Measurements from ENCODE around the gene KITLG.
A peak's percentile ranks its signal among the peaks of the same experiment; 100 is the strongest.
"Not testable (repeated sequence)": the region's sequence is repeated elsewhere in the genome, so short reads cannot be mapped to it uniquely, and the experiment has no call there.

Gene KITLG

DNA sequence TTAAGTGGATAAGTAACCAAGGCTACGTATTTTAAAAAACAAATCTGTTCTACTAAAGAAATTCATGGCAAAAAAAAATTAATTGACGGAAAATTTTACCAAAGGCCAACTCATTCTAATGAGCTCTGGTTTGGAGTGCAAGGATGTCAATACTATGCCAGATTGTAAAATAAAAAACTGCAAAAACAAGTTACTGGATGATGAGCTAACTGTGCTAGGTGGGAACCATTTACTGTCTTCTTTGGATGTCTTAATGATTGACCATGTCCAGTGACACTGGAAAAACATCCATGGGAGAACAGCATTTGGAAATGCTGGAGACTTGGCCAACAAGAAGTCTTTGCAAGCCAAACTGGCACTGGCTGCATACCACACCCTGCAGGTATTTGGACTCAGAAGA is 41.6 kb downstream of the KITLG start:
- no peak for DNase-seq (ENCODE audit: low spot score)

DNA sequence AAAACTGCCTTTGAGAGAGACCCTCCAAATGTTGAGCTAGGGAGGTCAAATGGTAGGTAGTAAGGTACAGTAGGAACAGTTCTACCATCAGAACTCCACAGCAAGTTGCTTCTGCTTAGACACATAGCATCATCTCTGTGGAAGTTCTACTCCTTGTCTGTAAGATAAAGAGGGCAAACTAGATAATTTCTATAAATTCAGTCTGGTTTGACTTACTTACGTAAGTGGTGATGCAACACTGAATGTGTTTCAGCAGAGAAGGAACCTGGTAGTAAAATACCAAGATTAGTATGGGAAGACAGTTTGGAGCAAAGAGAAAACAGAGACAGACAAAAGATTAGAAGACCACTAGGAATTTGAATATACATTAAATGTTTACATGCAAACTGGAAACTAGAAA is 42.0 kb downstream of the KITLG start:
- no peak for DNase-seq (ENCODE audit: low spot score)

DNA sequence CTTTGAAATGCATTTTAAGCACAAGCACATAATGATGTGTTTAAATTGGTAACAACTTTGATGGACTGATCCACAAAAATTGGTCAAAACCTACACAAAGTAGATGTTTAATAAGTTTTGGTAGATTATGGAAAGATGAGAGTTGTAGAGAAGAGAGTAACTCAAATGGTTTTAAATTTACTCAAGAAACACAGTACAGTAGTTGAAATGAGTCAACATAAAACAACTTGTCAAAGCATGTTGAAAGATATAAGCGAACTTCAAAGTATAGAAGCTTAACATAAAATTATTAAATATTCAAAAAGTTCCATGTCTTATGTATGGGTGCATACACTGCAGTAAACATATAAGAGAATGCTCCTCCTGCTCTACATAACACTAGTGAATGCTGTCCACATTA is 49.4 kb downstream of the KITLG start:
- DNase-seq (ENCODE audit: low spot score) = no peak

DNA sequence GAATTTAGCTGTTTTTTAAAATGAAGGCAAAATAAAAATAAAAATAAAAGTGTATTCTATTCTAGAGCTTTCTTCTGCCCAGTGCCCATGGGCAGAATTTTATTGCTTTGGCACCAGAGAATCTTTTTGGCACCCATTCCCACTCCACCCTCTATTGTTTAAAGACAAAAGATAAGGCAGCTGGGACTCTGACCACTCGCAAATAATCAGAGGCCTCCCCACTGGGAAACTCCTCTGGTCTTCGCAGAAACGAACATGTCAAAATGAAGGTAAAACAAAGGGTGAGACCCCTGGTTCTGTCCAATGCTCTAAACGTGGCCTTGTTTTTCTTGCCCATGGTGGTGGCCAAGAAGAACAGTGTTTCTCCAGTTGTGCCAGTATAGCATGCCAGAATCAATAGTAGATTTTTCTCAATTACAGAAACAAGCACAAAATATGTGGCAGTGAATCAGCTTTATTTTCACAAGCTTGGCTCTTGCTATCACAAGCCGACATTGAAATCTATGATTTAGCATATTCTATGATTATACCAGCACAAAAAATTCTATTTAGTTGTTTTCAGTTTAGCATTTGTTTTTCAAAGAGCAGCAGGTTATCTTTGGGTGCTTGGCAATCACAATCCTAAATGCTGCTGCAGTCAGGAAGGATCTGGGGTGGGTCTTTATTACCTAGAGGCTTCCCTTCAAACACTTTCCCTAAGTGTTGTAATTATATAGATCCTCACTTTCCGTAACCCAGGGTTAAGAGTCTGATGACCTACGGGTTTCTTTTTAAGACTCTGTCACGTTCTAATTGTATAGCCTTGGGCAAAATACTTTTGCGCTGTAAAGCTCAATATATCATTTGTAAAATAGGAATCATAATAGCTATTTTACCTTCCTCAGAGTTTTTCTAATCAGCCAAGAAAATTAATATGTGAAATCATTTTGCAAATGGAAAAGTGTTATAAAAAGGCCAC is 50.5 kb downstream of the KITLG start:
- no peak for DNase-seq (ENCODE audit: low spot score)

DNA sequence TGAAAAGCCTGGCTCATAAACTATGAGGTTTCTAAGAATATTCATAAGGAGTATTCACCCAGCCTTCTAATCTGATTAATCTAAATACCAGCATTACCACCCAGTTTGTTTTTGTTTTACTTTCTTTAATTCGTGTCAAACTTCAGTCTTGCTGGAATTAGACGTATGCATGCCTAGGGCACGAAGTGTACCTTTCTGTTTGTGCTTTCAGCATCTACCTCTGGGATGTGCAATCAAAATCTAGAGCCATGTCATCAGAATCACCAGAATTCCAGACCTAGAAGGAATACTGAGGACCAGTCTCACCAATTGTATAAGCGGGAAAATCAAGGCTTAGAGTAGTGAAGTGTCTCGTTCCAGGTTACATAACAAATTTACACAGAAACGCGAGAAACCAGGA is 57.3 kb downstream of the KITLG start:
- no peak for DNase-seq (ENCODE audit: low spot score)

DNA sequence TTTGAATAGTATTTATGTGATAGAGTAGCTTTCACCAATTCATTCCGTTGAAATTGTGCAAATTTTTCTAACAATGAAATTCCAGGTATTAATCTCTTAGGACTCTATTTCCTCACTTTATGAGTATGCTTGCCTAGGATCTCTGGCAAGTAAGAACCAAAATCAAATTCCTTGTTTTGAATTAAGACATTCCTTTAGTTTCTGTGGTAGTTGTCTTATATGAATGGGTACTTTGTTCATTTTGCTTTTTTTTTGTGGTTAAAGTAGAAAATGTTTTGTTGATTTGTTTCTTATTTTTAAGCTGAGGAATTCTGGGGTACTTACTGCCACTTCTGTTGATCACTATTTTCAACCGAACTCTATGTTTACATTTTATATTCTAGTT is 59.8 kb downstream of the KITLG start:
- DNase-seq (ENCODE audit: low spot score) = no peak

DNA sequence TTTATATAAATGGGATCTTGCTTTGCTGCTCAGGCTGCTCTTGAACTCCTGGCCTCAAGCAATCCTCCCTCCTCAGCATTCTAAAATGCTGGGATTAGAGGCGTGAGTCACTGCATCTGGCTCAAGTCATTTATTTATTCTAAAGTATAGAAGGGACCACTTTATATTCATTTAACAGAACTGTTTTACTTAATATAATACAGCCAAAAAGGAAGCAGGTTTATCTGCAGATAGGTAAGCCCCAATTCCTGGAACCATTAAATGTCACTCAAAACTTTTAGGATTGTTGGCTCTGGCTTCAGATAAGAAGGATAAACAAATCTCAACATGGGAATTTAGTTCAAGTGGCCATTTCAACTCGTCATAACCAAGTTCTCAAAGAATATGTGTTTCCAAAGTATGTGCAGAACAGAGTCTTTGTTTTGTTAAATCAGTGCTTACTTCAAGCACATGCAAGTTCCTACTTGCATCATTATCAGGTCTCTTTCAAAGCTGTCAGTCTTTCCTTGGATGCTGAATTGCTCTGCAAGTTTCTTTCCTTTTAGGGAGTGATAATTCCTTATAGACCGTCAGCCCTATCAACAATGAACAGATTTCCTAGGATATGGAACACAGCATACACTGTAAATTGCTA is 60.4 kb downstream of the KITLG start:
- DNase-seq (ENCODE audit: low spot score) = no peak

DNA sequence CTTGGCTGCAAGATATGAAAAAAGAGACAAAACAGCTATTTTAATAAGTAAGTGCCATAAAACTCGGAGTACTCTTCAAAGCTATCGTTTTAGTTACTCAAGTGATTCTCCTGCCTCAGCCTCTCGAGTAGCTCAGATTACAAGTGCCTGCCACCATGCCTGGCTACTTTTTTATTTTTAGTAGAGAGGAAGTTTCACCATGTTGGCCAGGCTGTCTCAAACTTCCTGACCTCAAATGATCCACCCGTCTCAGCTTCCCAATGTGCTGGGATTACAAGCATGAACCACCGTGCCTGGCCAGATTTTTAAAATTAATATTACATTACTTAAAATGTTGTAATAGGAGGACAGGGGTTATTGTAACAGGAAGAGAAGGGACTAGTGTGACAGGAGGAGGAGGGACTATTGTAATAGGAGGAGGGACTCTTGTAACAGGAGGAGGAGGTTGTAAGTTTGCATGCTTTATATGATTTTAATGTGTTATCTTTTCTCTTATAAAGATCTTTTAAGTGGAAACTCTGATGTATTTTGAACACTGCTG is 61.3 kb downstream of the KITLG start:
- no peak for DNase-seq (ENCODE audit: low spot score)

DNA sequence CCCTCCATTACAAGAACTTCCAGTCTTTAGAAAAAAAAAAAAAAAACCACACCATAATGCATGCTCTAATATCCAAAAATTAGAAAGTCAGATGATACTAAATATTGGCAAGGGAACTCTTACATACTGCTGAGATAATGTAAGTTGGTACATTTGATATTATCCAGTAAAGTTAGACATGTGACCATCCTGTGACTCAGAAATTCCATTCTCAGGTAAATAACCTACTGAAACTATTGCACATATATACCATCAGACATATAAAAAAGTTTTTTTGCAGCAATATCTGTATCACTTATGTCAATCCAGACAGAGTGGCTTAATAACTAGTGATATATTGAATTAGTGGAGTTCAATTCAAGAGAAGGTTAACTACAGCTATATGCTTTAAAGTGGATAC is 63.5 kb downstream of the KITLG start:
- no peak for DNase-seq (ENCODE audit: low spot score)

DNA sequence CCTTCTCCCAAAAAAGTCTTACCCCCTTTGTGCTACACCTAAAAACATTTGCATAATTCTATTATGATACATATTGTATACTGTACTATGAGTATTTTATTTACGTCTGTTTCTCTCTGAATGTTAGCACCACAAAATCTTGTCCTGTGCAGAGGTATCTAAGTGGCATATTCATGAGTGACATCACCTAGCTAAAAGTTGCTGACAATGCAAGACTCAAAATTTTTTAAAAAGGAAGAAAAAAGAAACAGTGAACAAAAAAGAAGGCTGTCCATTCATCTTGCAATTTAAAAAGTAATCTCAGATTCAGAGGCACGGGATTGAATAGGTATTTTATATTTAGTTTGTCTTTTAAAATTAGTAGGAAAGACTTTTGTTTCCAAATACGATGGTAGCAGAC is 69.4 kb downstream of the KITLG start:
- DNase-seq (ENCODE audit: low spot score) = no peak

DNA sequence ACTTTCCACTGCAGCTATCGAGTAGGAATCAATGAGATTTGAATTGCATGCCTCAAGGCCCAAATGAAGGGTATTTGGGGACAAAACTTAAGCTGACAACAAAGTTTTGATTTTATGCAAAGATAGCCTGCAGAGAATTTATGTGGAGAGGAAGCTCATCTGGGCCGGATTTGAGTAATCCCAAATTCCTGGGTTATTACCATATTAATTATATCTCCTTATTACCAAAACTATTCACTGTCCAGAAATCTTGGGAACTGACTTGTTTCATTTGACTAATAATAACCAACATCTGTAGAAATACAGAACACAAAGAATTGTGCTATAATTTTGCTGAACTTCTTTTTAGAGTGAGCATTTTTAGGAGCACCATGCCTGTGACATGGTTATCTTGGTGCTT is 70.4 kb downstream of the KITLG start:
- DNase-seq (ENCODE audit: low spot score) = no peak

DNA sequence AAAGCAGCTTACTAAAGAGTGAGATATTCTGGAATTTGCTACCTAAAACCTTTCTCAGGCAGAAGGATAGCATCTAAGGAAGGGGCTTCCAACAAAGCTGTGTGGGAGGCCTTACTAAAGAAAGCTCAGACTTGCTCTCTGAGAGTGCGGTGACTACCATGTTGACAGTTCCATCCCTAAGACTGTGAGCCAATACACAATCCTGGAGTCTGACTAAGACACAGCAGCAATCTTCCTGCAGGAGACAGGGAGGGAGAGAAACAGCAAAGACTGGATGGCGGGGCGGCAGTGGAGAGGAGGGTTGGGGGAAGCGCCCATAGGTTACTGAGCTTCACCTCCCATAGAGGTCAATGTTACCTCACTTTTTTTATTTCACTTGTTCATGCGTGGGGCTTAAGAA is 70.9 kb downstream of the KITLG start:
- DNase-seq (ENCODE audit: low spot score) = no peak

DNA sequence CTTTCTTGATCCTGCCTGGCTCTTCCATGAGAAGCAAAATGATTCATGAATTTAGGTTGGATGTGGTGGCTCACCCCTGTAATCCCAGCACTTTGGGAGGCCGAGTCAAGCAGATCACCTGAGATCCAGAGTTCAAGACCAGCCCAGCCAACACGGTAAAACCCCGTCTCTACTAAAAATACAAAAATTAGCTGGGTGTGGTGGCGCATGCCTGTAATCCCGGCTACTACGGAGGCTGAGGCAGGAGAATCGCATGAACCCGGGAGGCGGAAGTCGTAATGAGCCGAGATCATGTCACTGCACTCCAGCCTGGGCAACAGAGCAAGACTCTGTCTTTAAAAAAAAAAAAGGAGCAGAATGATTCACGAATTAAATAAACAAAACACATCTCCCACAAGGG is 72.4 kb downstream of the KITLG start:
- DNase-seq (ENCODE audit: low spot score) = not testable (repeated sequence)

DNA sequence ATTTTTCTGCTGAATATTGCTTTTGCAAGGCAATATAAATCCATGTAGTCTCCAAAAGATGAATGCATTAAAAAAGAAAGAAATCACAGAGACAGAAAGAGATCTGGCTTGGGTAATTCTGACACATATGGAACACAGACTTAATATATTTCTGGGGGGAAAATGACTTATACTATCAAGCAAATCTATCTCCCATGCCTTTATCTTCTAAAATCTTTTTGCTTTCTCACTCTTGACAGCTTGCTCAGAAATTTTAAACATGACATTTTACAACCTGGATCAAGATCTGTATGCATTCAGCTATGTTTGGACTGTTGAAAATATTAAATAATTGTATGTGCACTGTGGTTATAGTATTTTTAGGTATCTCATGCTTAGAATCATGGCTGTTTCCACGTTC is 73.0 kb downstream of the KITLG start:
- DNase-seq (ENCODE audit: low spot score) = no peak

DNA sequence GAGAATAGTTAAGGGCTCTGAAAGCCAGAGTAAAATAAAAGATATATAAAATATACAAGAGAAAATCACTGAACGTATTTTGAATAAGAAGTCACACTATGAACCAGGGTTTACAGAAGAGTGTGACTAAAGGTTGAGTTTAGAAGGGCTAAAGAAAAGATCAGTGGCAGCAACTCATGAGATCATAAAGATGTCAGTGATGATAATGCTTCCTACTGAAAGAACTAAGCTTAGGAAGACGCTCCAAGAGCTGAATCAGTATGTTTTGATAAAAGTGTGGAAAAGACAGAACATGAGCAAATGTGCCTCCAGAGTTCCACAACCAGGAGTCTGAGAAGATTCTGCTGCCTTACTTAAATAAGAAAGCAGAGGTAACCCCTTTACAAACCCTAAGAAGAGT is 74.6 kb downstream of the KITLG start:
- DNase-seq (ENCODE audit: low spot score) = no peak

DNA sequence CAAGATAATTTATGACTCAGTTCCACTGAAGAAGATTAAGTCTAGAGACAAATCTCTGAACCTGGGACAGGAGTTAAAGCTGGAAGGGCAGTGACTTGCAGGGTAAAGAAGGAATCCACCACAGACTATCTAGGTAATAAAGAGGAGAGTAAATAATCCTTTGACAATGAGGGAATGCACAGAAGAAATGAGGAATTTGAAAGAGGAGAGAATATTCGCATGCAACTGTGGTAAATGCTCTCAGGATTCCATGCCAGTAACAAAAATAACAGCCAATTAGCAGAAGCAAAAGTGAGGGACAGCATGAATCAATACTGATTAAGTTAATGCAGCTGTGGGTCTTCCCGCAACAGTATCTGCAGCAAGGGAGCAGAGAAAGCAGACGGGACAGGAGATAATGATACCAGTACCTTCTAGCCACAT is 77.0 kb downstream of the KITLG start:
- DNase-seq (ENCODE audit: low spot score) = no peak

DNA sequence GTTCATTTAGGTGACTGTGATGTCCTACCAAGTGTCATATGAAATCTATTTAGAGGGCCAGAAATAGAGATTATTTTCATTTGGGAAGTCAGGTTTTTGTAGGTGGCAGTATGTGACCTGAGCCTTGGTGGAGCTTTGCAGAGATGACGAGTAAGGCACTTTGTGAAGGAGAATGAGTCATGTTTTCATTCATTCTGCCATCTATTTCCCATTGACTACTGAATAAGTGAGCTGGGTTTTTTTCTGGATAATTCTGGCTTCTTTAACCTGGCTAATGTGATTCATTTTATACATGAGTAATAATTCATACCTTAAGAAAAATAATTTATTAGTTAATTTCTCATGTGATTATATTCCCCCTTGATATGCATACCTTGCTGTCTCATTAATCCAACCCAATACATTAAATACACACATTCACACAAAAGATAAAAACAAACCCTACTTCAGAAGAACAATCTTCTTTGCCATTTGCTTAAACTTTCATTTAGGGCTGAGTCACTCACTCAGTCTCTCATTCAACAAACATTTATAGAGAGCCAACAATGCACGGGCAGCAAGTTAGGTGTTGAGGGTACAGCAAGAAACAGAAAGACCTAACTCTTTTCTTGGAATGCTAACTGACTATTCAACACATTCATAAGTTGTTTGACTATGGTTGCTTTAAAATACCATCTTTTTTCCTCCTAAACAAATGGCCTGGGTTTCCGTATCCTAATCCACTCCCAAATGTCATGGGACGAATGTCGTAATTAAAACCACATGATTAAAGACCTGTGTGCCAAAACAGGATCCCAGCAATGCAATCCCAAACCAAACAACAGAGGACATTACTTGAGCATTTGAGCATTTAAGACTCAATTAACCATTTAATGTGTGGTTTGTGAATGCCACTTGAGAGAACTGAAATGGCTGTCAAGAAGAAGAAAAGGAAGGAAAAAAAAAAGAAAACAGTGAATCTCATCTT is 78.0 kb downstream of the KITLG start:
- no peak for DNase-seq (ENCODE audit: low spot score)

DNA sequence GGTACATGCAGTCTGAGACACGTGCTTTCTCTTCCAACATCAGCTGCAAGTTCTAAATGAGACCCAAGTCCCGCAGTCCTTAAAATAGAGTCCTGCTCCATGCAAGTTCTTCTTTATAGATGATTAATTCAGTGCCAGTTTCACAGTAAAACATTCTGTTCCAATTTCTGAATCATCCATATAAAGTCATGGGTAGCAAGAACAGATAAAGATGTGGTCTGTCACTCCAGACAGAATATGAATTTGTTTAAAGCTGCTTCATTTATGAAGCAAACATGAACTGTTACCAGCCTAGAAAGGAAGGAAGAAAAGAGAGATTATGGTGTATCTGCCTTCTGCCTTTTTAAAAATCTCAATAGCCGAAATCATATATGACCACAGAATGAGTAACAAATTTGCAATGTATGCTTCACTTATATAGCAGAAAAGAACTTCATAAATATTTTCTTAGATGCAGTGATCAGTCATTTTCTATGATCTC is 83.3 kb downstream of the KITLG start:
- peak; percentile 8 for DNase-seq (ENCODE audit: low spot score)

DNA sequence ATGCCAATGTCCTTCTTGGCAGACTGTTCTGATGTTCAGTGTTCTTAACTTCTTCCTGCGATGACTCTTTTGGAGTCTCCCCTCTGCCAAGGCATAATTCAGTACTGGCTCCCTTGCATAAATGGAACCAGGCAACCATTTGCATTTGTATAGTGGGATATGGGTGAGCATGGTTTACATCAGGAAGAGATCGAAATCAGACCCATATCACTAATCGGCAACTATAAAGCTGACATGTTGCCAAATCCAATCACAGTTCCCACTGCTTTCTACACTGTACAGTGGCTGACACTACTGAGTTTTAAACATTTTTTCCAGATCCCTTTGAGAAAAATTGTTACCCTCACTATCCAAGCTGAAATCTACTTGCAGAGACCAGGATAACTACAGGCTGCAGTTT is 83.8 kb downstream of the KITLG start:
- DNase-seq (ENCODE audit: low spot score) = no peak

DNA sequence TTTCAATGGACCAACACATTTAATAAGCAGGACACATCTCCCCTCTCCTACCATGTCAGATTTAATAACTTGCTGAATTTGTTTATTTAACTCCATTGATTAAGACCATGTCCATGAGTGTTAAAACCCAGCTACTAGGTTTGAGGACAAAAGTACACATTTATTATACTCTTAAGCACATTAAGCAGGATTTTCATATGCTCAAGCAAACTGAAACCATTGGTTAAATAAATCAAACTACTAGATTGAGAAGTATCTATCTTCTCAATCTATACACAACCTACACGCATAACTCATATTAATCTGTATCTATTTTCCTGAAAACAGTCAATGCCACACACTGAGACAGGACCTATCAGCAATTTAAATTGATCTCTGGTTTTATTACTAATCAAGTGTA is 85.2 kb downstream of the KITLG start:
- no peak for DNase-seq (ENCODE audit: low spot score)

DNA sequence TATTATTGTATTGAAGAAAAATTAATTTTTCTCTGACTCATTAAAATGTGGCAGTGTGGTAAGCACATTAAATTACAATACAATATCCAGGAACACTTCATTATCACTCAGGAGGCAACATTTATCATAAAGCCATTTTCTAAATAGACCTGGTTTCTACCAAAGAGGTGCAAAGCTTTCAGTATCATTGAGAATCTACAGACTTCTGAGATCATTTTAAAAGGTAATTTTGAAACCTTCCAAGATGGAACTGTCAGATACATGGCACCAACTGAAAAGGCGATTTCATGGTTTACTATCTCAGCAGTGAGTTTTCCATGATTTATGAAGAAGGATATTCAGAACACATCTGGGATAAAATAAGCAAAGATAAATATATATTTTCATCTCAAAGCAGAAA is 85.8 kb downstream of the KITLG start:
- DNase-seq (ENCODE audit: low spot score) = no peak

DNA sequence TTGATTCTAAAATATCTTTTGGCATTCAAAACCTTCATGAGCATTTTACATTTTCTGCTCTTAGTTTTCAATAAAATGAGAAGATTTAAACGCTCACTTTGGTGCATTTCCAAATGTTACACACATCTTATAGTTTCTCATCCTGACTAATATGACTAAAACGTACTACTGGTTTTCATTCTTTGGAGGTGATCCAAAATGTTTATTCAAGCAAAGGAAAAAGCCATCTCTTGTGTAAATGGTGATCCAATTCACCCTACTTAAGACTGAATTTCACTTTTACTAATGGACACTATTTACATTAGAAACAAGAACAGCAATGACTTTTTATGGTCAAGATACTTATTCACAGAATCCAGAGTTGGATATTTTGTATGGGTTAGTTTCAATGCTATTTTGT is 86.6 kb downstream of the KITLG start:
- DNase-seq (ENCODE audit: low spot score) = no peak
